ENCODE data around the gene GAP43. TPM values are rescaled to one million over a fixed set of nuclear protein-coding genes. Genes with fewer than 3 reads are reported as not detected.

Gene GAP43
- total and polyA plus RNA-seq, 12 donors, result 0.32 to 23.2 (median 0.74) TPM; not detected in 3

GRCh38 chr3:115627180-115628074 is 4.1 kb downstream of the GAP43 start:
- TF ChIP-seq, protein P1, sequence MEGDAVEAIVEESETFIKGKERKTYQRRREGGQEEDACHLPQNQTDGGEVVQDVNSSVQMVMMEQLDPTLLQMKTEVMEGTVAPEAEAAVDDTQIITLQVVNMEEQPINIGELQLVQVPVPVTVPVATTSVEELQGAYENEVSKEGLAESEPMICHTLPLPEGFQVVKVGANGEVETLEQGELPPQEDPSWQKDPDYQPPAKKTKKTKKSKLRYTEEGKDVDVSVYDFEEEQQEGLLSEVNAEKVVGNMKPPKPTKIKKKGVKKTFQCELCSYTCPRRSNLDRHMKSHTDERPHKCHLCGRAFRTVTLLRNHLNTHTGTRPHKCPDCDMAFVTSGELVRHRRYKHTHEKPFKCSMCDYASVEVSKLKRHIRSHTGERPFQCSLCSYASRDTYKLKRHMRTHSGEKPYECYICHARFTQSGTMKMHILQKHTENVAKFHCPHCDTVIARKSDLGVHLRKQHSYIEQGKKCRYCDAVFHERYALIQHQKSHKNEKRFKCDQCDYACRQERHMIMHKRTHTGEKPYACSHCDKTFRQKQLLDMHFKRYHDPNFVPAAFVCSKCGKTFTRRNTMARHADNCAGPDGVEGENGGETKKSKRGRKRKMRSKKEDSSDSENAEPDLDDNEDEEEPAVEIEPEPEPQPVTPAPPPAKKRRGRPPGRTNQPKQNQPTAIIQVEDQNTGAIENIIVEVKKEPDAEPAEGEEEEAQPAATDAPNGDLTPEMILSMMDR (IDR thresholded peaks at IDR 0.05), result no peak
- TF ChIP-seq POLR2A (IDR thresholded peaks at IDR 0.05), result no peak
- Histone ChIP-seq H3K27ac (no peak overlapping the region), H3K4me3 (no peak overlapping the region), H3K4me1 (replicated peaks in 1 of 2) (peaks cover 0 to 6% of the 10 kb centered on the region in 2 donors), H3K36me3 (replicated peaks in 1 of 2) (no peaks in the 10 kb centered on the region), H3K27me3 (peaks cover 24% of the 10 kb centered on the region), H3K9me3 (replicated peaks in 1 of 3) (no peaks in the 10 kb centered on the region)
- intact Hi-C loops (cut with DNase I), result no loop called here
- WGBS, 4 donors, result 54 to 60% (median 56%) methylated on average over 3 of the region's 3 CpGs
- no peak for DNase-seq

GRCh38 chr3:115628075-115628412 is 4.7 kb downstream of the GAP43 start:
- H3K27me3 ChIP-seq, result peaks cover 24% of the 10 kb centered on the region
- intact Hi-C loops (cut with DNase I), result no loop called here
- DNase-seq, result no peak
- no peak for TF ChIP-seq POLR2A (IDR thresholded peaks at IDR 0.05)
- TF ChIP-seq, protein P1 (IDR thresholded peaks at IDR 0.05), result no peak
- no peaks in the 10 kb centered on the region for H3K9me3 ChIP-seq (replicated peaks in 1 of 3)
- no peaks in the 10 kb centered on the region for H3K36me3 ChIP-seq (replicated peaks in 1 of 2)
- H3K27ac ChIP-seq, result no peak overlapping the region
- peaks cover 0 to 6% of the 10 kb centered on the region in 2 donors for H3K4me1 ChIP-seq (replicated peaks in 1 of 2)
- 65 to 79% (median 67%) methylated on average over 1 of the region's 1 CpG for WGBS, 4 donors
- no peak overlapping the region for H3K4me3 ChIP-seq

DNA sequence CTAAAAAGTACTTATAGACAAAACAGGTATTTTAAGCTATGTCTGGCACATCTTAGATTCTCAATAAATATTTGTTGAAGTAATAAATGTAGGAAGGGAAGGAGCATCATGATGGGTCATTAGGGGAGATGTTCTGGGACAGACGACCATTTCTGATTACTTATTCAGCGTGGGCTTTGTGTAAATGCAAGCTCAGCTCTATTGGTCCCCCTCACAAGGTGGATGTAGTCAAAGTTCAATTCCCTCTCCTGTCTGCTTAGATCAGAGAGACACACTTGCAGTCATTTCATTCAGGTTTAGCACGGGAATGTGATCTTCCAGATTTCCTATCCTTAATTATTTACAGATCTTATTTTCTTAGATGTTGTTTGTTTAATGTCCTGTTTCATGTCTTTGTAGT is 7.5 kb downstream of the GAP43 start:
- no peak for DNase-seq
- Histone ChIP-seq H3K27ac (no peak overlapping the region), H3K27me3 (peaks cover 10% of the 10 kb centered on the region), H3K4me3 (no peak overlapping the region), H3K36me3 (replicated peaks in 1 of 2) (no peaks in the 10 kb centered on the region), H3K9me3 (replicated peaks in 1 of 3) (no peaks in the 10 kb centered on the region), H3K4me1 (replicated peaks in 1 of 2) (no peaks in the 10 kb centered on the region)
- WGBS, 4 donors, result 79 to 87% (median 86%) methylated on average over 3 of the region's 3 CpGs
- intact Hi-C loops (cut with DNase I), result loop anchor here in 1 of 2 donors (5.0 kb wide), 1 partner anchor 176 kb away; no protein-coding TSS in a partner anchor
- TF ChIP-seq, protein P1 (IDR thresholded peaks at IDR 0.05), result no peak
- no peak for TF ChIP-seq POLR2A (IDR thresholded peaks at IDR 0.05)

DNA sequence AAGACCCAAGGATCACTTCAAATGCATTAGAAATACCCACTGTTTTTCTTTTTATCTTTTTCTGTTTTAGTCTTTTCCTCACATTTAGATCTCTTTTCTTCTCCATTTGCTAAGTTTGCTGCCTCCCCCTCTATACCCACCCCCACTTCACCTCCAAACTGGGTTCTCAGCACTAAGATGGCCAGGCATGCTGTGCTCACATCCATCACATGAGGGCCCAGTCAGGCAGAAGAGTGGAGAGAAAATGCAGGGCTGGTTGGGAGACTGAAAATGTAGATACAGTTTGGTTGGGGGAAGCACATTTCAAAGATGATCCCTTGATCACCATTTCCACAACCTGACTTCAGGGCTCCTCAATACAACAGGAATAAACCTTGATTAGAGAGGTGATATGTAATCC is 8.7 kb downstream of the GAP43 start:
- intact Hi-C loops (cut with DNase I), result loop anchor here in 1 of 2 donors (5.0 kb wide), 1 partner anchor 175 kb away; no protein-coding TSS in a partner anchor
- Histone ChIP-seq H3K27ac (no peak overlapping the region), H3K4me3 (no peak overlapping the region), H3K36me3 (replicated peaks in 1 of 2) (no peaks in the 10 kb centered on the region), H3K27me3 (peaks cover 10% of the 10 kb centered on the region), H3K4me1 (replicated peaks in 1 of 2) (no peaks in the 10 kb centered on the region), H3K9me3 (replicated peaks in 1 of 3) (no peaks in the 10 kb centered on the region)
- DNase-seq, result no peak
- TF ChIP-seq POLR2A (IDR thresholded peaks at IDR 0.05), result no peak
- TF ChIP-seq, protein P1 (IDR thresholded peaks at IDR 0.05), result no peak

Data from adrenal gland (tissue), 12 donors.